Measurements from ENCODE around the gene C1QTNF9.

DNA sequence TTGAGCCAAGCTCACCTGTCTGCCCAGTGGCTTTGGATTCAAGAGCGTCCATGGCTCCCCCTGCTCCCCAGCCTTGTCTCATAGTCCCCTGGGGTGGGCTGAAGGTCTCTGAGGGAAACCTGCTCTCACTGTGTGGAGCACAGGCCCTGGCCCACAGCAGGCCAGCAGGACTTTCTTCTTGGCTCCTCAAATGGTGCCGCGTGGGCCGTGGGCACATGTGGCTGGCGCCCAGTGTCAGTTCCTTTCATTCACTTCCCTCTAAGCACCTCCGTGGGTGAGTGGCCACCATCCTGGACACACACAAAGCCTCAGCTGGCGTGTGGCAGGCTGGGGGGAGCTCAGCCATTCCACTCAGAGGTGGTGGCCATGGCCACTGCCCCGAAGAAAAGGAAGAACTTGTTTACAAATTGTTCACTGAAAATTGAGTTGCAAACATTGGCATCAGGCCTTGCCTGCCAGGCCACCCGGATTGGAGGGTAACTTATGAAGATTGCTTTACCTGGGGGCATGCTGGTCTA lies 53.1 kb downstream of the C1QTNF9 start:
- TF ChIP-seq, protein P1, sequence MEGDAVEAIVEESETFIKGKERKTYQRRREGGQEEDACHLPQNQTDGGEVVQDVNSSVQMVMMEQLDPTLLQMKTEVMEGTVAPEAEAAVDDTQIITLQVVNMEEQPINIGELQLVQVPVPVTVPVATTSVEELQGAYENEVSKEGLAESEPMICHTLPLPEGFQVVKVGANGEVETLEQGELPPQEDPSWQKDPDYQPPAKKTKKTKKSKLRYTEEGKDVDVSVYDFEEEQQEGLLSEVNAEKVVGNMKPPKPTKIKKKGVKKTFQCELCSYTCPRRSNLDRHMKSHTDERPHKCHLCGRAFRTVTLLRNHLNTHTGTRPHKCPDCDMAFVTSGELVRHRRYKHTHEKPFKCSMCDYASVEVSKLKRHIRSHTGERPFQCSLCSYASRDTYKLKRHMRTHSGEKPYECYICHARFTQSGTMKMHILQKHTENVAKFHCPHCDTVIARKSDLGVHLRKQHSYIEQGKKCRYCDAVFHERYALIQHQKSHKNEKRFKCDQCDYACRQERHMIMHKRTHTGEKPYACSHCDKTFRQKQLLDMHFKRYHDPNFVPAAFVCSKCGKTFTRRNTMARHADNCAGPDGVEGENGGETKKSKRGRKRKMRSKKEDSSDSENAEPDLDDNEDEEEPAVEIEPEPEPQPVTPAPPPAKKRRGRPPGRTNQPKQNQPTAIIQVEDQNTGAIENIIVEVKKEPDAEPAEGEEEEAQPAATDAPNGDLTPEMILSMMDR (conservative IDR thresholded peaks at IDR 0.05; ENCODE audit: low read depth, low read length): no peak
- TF ChIP-seq FOS (IDR thresholded peaks at IDR 0.05; ENCODE audit: low read depth, low read length) (no peak), POLR2A (IDR thresholded peaks at IDR 0.05; ENCODE audit: low read depth, low read length) (no peak), BHLHE40 (IDR thresholded peaks at IDR 0.05; ENCODE audit: low read depth, low read length) (no peak), SMC3 (IDR thresholded peaks at IDR 0.05; ENCODE audit: low read depth, low read length) (no peak), CEBPB (IDR thresholded peaks at IDR 0.05; ENCODE audit: low read depth, low read length) (no peak), MAZ (IDR thresholded peaks at IDR 0.05; ENCODE audit: borderline replicate concordance, low read depth, low read length) (no peak), NFE2L2 (IDR thresholded peaks at IDR 0.05; ENCODE audit: low read depth, low read length) (no peak), MXI1 (IDR thresholded peaks at IDR 0.05; ENCODE audit: borderline replicate concordance, low read depth, low read length) (no peak)
- TF ChIP-seq, protein P2, sequence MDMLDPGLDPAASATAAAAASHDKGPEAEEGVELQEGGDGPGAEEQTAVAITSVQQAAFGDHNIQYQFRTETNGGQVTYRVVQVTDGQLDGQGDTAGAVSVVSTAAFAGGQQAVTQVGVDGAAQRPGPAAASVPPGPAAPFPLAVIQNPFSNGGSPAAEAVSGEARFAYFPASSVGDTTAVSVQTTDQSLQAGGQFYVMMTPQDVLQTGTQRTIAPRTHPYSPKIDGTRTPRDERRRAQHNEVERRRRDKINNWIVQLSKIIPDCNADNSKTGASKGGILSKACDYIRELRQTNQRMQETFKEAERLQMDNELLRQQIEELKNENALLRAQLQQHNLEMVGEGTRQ (IDR thresholded peaks at IDR 0.05; ENCODE audit: low read depth, low read length): no peak

Measured in IMR-90 (cell line).